RPMI7951 (cell line): ENCODE results near the gene METRN. TPM values are rescaled to one million over a fixed set of nuclear protein-coding genes. Genes with fewer than 3 reads are reported as not detected.

Experiments used
- DNase-seq: peaks from one replicate; pipeline ENCODE4 v3.0.0-alpha.2; 2012; ENCODE audit warnings: low read depth
- total RNA-seq: library from RNA; depleted of rRNA; stranded (reverse); fragments of >200 nt; shearing (Covaris generic); gene quantifications from 2 replicates; pipeline ENCODE4 v1.2.3, GENCODE V29; 2014

Gene METRN
- total RNA-seq, 1 experiment from 2014 or later, result 39.2 TPM

- DNase-seq, result peak; percentile 85
These were observed 5.1 kb upstream of the METRN start for GRCh38 chr16:709566-710499.

- no peak for DNase-seq
These were observed 4.3 kb upstream of the METRN start for GRCh38 chr16:710500-711075.

- no peak for DNase-seq
These were observed 3.8 kb upstream of the METRN start for GRCh38 chr16:711084-711483.

- peak; percentile 61 for DNase-seq
These were observed 3.2 kb upstream of the METRN start for GRCh38 chr16:711548-712320.

GRCh38 chr16:712740-713250 is 2.1 kb upstream of the METRN start:
- DNase-seq, result peak; percentile 92

- DNase-seq, result peak; percentile 72
These were observed 839 bp upstream of the METRN start for GRCh38 chr16:714079-714478.

- no peak for DNase-seq
These were observed 720 bp downstream of the METRN start for GRCh38 chr16:715477-716199.

GRCh38 chr16:716200-716568 is 1.3 kb downstream of the METRN start:
- DNase-seq, result peak; percentile 70

GRCh38 chr16:716768-717325 is 1.9 kb downstream of the METRN start:
- no peak for DNase-seq

GRCh38 chr16:717450-718245 is 2.7 kb downstream of the METRN start:
- DNase-seq, result no peak

GRCh38 chr16:718389-718788 is 3.5 kb downstream of the METRN start:
- DNase-seq, result no peak

GRCh38 chr16:718922-719321 is 4.0 kb downstream of the METRN start:
- no peak for DNase-seq

- DNase-seq, result no peak
These were observed 5.0 kb downstream of the METRN start for GRCh38 chr16:719815-720446.

GRCh38 chr16:720447-720989 is 5.6 kb downstream of the METRN start:
- DNase-seq, result peak; percentile 71

- peak; percentile 67 for DNase-seq
These were observed 6.3 kb downstream of the METRN start, which contains the start of gene ANTKMT for GRCh38 chr16:720990-721764. Gene ANTKMT, plus strand, starts transcription at chr16:721146. Its CDS starts 129 bp downstream, at chr16:721275.

GRCh38 chr16:721765-722540 is 7.0 kb downstream of the METRN start:
- DNase-seq, result no peak

GRCh38 chr16:722835-723633 is 8.1 kb downstream of the METRN start:
- no peak for DNase-seq
